Lung (tissue), 12 donors: Measurements from ENCODE around the gene RBKS. TPM values are rescaled to one million over a fixed set of nuclear protein-coding genes. Genes with fewer than 3 reads are reported as not detected.

Source experiments
- ATAC-seq: fragments of 200-7000 bp; cut with Tn5 transposase; one replicate; pipeline ENCODE4 v1.9.1; 2020; ENCODE audit warnings: moderate number of reproducible peaks; ENCODE audit not compliant: insufficient read depth, low FRiP score
- DNase-seq, 3 donors: peaks; one replicate each; pipeline ENCODE4 v3.0.0-alpha.2; 2013 to 2017
- H3K27ac ChIP-seq, 2 donors: one replicate each; pipeline ENCODE4 v1.5.1; 2013; ENCODE audit warnings: mild to moderate bottlenecking in 2 of 2, moderate library complexity in 2 of 2, control low read depth in 1 of 2, inconsistent platforms in 1 of 2, low read depth in 1 of 2, low read length in 1 of 2
- H3K27me3 ChIP-seq, 3 donors: one replicate each; pipeline ENCODE4 v1.5.1; 2013; ENCODE audit warnings: low read length in 2 of 3; ENCODE audit not compliant: control insufficient read depth in 3 of 3, insufficient read depth in 3 of 3
- H3K36me3 ChIP-seq, 4 donors: one replicate each; pipeline ENCODE4 v1.5.1; 2013; ENCODE audit warnings: low read length in 4 of 4, mild to moderate bottlenecking in 1 of 4, moderate library complexity in 1 of 4; ENCODE audit not compliant: control insufficient read depth in 4 of 4, insufficient read depth in 4 of 4
- H3K4me1 ChIP-seq, 5 donors: one replicate each; pipeline ENCODE4 v1.5.1; 2013; ENCODE audit warnings: low read length in 5 of 5, mild to moderate bottlenecking in 2 of 5, moderate library complexity in 1 of 5; ENCODE audit not compliant: control insufficient read depth in 5 of 5, insufficient read depth in 5 of 5
- H3K4me3 ChIP-seq: one replicate; pipeline ENCODE4 v1.5.1; 2013; ENCODE audit warnings: mild to moderate bottlenecking, control low read depth, moderate library complexity
- H3K9ac ChIP-seq, 2 donors: one replicate each; pipeline ENCODE4 v1.5.1; 2013; ENCODE audit warnings: low read length in 2 of 2, control low read depth in 1 of 2; ENCODE audit not compliant: insufficient read depth in 1 of 2
- H3K9me3 ChIP-seq, 4 donors: one replicate each; pipeline ENCODE4 v1.5.1; 2013; ENCODE audit warnings: low read length in 3 of 4, mild to moderate bottlenecking in 1 of 4, moderate library complexity in 1 of 4; ENCODE audit not compliant: control insufficient read depth in 4 of 4, insufficient read depth in 3 of 4
- CTCF ChIP-seq: IDR thresholded peaks from 2 replicates; pipeline ENCODE4 v1.5.1; 2012; ENCODE audit warnings: mild to moderate bottlenecking; ENCODE audit errors: control extremely low read depth, extremely low read depth
- WGBS, 2 donors: extraction: QIAGEN DNeasy Blood & Tissue Kit; methylation state at CpG; one replicate each; pipeline ENCODE4 v1.1.7; 2013; 5-methylcytosine and 5-hydroxymethylcytosine counted together
- polyA plus RNA-seq, 2 donors: library from polyadenylated mRNA; stranded (reverse); fragments of 200-250 nt; gene quantifications; one replicate each; pipeline ENCODE4 v1.2.1, GENCODE V29; 2013
- total RNA-seq, 2 donors: library from RNA; depleted of rRNA in 1 of 2; stranded (reverse); fragments of >200 nt in 1 of 2; gene quantifications; one replicate each; pipeline ENCODE4 v1.2.1, GENCODE V29; 2014 to 2021
- donor health status: control.
- donor health status: control.
- donor health status: Bipolar disorder and iron deficiency.
- donor health status: healthy.
- donor health status: DM: yes; HTN: yes; CAD: no.

RBKS gene
- total and polyA plus RNA-seq, 4 donors = 3.9 to 5.1 (median 4.9) TPM

- Histone ChIP-seq H3K27me3 (no peaks in the 10 kb centered on the region), H3K9me3 (no peaks in the 10 kb centered on the region), H3K36me3 (no peaks in the 10 kb centered on the region), H3K4me1 (peaks cover 0 to 23% (median 11%) of the 10 kb centered on the region in 5 donors), H3K4me3 (no peak overlapping the region), H3K27ac (peak overlapping the region; percentile 65 to 94), H3K9ac (no peak overlapping the region)
- ATAC-seq (peak; percentile 43), DNase-seq (peak in 1 of 3 donors; percentile 43)
- TF ChIP-seq CTCF = no peak
- 52 to 58% methylated on average over 7 of the region's 7 CpGs for WGBS, 2 donors
These were observed 152.4 kb downstream of the RBKS start for GRCh38 chr2:27737676-27738348.

- Histone ChIP-seq H3K4me3 (no peak overlapping the region), H3K9ac (no peak overlapping the region), H3K4me1 (peaks cover 0 to 23% (median 11%) of the 10 kb centered on the region in 5 donors), H3K27ac (peak overlapping the region; percentile 29 to 94), H3K9me3 (no peaks in the 10 kb centered on the region), H3K36me3 (no peaks in the 10 kb centered on the region), H3K27me3 (no peaks in the 10 kb centered on the region)
- TF ChIP-seq CTCF = no peak
- DNase-seq = no peak
- no peak for ATAC-seq
- 98 to 100% methylated on average over 6 of the region's 6 CpGs for WGBS, 2 donors
These were observed 153.3 kb downstream of the RBKS start for GRCh38 chr2:27736890-27737204.

GRCh38 chr2:27736031-27736889, 153.9 kb downstream of the RBKS start:
- Histone ChIP-seq H3K9me3 (no peaks in the 10 kb centered on the region), H3K27me3 (no peaks in the 10 kb centered on the region), H3K27ac (peak overlapping the region; percentile 90 to 94), H3K36me3 (no peaks in the 10 kb centered on the region), H3K9ac (no peak overlapping the region), H3K4me3 (no peak overlapping the region), H3K4me1 (peaks cover 0 to 23% (median 11%) of the 10 kb centered on the region in 5 donors)
- 86 to 92% methylated on average over 10 of the region's 10 CpGs for WGBS, 2 donors
- DNase-seq (no peak), ATAC-seq (no peak)
- TF ChIP-seq CTCF = no peak
